Mesenchymal stem cell (in vitro differentiated cells and primary cell): ENCODE results near the gene OR11L1.

Source experiments
- DNase-seq: peaks from one replicate; pipeline ENCODE4 v3.0.0-alpha.2; 2013
- H2AFZ ChIP-seq: one replicate; pipeline ENCODE4 v1.6.1; 2013; ENCODE audit warnings: low read depth, mild to moderate bottlenecking, control low read depth, inconsistent platforms, low read length, moderate library complexity
- H2AK5ac ChIP-seq: 2 replicates; pipeline ENCODE4 v1.6.1; 2013; ENCODE audit warnings: low read length, moderate library complexity, mild to moderate bottlenecking, inconsistent platforms; ENCODE audit not compliant: severe bottlenecking
- H2BK120ac ChIP-seq: one replicate; pipeline ENCODE4 v1.6.1; 2013; ENCODE audit warnings: low read depth, mild to moderate bottlenecking, inconsistent platforms, low read length, moderate library complexity
- H2BK12ac ChIP-seq, 2 experiments: one replicate each; pipeline ENCODE4 v1.6.1; 2013; ENCODE audit warnings: inconsistent platforms in 2 of 2, low read length in 2 of 2, mild to moderate bottlenecking in 2 of 2, moderate library complexity in 2 of 2, control low read depth in 1 of 2
- H2BK15ac ChIP-seq: one replicate; pipeline ENCODE4 v1.6.1; 2013; ENCODE audit warnings: mild to moderate bottlenecking, low read depth, inconsistent platforms; ENCODE audit not compliant: poor library complexity, severe bottlenecking
- H2BK5ac ChIP-seq: 2 replicates; pipeline ENCODE4 v1.6.1; 2013; ENCODE audit warnings: low read depth, mild to moderate bottlenecking, low read length, control low read depth, inconsistent platforms; ENCODE audit not compliant: poor library complexity, severe bottlenecking
- H3K14ac ChIP-seq, 2 experiments: one replicate each; pipeline ENCODE4 v1.6.1; 2013; ENCODE audit warnings: inconsistent platforms in 2 of 2, low read length in 2 of 2, control low read depth in 1 of 2, mild to moderate bottlenecking in 1 of 2, moderate library complexity in 1 of 2
- H3K18ac ChIP-seq, 2 experiments: one replicate each; pipeline ENCODE4 v1.6.1; 2013; ENCODE audit warnings: inconsistent platforms in 2 of 2, low read length in 2 of 2, control low read depth in 1 of 2, low read depth in 1 of 2, mild to moderate bottlenecking in 1 of 2
- H3K23ac ChIP-seq, 2 experiments: one replicate each; pipeline ENCODE4 v1.6.1; 2013; ENCODE audit warnings: inconsistent platforms in 2 of 2, low read length in 2 of 2, mild to moderate bottlenecking in 2 of 2, moderate library complexity in 2 of 2, control low read depth in 1 of 2
- H3K27ac ChIP-seq: 2 replicates; pipeline ENCODE4 v1.5.1; 2013; ENCODE audit warnings: mild to moderate bottlenecking, moderate library complexity, low read length, control low read depth, inconsistent platforms; ENCODE audit not compliant: poor library complexity, severe bottlenecking
- H3K27me3 ChIP-seq, 2 experiments: 2 replicates each; pipeline versions ENCODE4 v1.6.1 to v1.7.0; 2013; ENCODE audit warnings: low read length in 2 of 2, mild to moderate bottlenecking in 2 of 2, moderate library complexity in 2 of 2, control low read depth in 1 of 2, inconsistent platforms in 1 of 2; ENCODE audit not compliant: control insufficient read depth in 1 of 2, insufficient read depth in 1 of 2
- H3K36me3 ChIP-seq, 2 experiments: 2 replicates each; pipeline versions ENCODE4 v1.6.1 to v1.7.0; 2013; ENCODE audit warnings: low read length in 2 of 2, control low read depth in 1 of 2, inconsistent platforms in 1 of 2, low read depth in 1 of 2, mild to moderate bottlenecking in 1 of 2; ENCODE audit not compliant: insufficient read depth in 2 of 2, control insufficient read depth in 1 of 2
- H3K4ac ChIP-seq, 2 experiments: one replicate each; pipeline ENCODE4 v1.6.1; 2013; ENCODE audit warnings: inconsistent platforms in 2 of 2, low read length in 2 of 2, mild to moderate bottlenecking in 2 of 2, moderate library complexity in 2 of 2, control low read depth in 1 of 2, low read depth in 1 of 2
- H3K4me1 ChIP-seq: 2 replicates; pipeline ENCODE4 v1.6.1; 2013; ENCODE audit warnings: low read depth, low read length, control low read depth; ENCODE audit not compliant: control insufficient read depth, insufficient read depth
- H3K4me2 ChIP-seq: 2 replicates; pipeline ENCODE4 v1.6.1; 2013; ENCODE audit warnings: low read length, mild to moderate bottlenecking, inconsistent platforms; ENCODE audit not compliant: poor library complexity, severe bottlenecking
- H3K4me3 ChIP-seq, 2 experiments: 2 replicates each; pipeline versions ENCODE4 v1.5.1 to v1.7.0; 2013; ENCODE audit warnings: low read length in 2 of 2, mild to moderate bottlenecking in 2 of 2, control low read depth in 1 of 2, low read depth in 1 of 2; ENCODE audit not compliant: insufficient read depth in 1 of 2
- H3K79me1 ChIP-seq: replicated peaks from 2 replicates; pipeline ENCODE4 v1.6.1; 2013; ENCODE audit warnings: mild to moderate bottlenecking, control low read depth, low read length, inconsistent platforms; ENCODE audit not compliant: poor library complexity, severe bottlenecking
- H3K9ac ChIP-seq: 2 replicates; pipeline ENCODE4 v1.7.0; 2013; ENCODE audit warnings: mild to moderate bottlenecking, low read length, moderate library complexity
- H3K9me3 ChIP-seq: 2 replicates; pipeline ENCODE4 v1.7.0; 2013; ENCODE audit warnings: mild to moderate bottlenecking, low read length; ENCODE audit not compliant: control insufficient read depth
- H4K8ac ChIP-seq: one replicate; pipeline ENCODE4 v1.6.1; 2013; ENCODE audit warnings: inconsistent platforms, mild to moderate bottlenecking, low read length, moderate library complexity
- H4K91ac ChIP-seq: one replicate; pipeline ENCODE4 v1.6.1; 2013; ENCODE audit warnings: mild to moderate bottlenecking, low read length, inconsistent platforms
- WGBS: methylation state at CpG from one replicate; pipeline ENCODE4 v1.1.7; 2013; ENCODE audit warnings: mixed read lengths; 5-methylcytosine and 5-hydroxymethylcytosine counted together

Gene OR11L1

DNA sequence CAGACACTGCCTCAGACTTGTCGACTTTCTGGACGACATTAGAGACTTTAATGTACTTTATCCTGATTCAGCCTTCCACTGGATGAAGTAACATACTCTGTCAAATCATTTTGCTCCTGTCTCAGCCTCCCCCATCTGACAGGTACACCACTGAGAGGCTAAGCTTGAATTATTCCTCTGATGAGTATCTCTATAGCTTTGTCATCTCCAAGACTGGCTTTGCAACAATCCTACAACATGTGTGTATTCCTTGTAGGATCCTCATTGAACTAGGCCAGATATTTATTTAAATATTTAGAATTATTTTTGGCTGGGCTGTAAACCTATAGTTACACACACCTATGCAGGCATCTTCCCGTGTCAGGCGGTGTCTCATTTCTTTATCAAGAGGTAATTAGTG lies 14.2 kb upstream of the OR11L1 start:
- no peak overlapping the region for H3K4ac ChIP-seq

DNA sequence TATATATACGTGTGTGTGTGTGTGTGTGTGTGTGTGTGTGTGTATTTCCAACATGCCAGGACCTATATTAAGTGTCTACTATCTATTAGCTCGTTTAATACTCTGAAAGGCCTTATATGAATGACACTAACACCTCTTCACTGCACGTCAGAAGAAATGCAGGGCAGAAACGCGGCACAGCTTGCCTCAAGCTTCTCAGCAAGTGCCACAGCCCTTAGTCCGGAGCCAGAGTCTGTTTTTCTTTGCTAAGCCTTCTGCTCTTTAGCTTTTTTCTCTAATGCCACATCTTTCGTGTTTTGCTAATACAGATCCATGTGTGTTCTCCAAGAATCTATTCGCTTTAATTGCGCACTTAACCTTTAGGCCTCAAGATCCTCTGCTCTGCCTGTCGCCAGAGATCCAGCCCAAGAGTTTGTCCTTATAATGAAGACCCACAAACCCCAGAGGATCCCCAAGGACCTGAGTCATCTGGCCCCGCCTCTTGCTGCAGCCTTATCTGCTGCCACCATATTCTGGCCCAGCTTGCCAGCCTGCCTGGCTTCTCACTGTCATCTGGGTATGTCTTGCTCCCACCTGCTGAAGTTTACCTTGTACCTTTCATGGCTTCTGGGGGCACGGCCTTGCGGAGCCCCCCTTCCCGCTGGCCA lies 13.3 kb upstream of the OR11L1 start:
- Histone ChIP-seq H3K18ac (no peak overlapping the region), H2BK12ac (no peak overlapping the region), H2BK15ac (no peak overlapping the region), H3K4me2 (no peak overlapping the region), H3K27me3 (no peaks in the 10 kb centered on the region), H3K23ac (no peak overlapping the region), H4K8ac (no peak overlapping the region), H3K4me3 (no peak overlapping the region), H2BK120ac (no peak overlapping the region), H3K4me1 (peaks cover 12% of the 10 kb centered on the region), H3K4ac (no peak overlapping the region), H2BK5ac (no peak overlapping the region), H3K9me3 (peaks cover 4% of the 10 kb centered on the region), H3K9ac (no peak overlapping the region), H2AK5ac (no peak overlapping the region), H3K79me1 (peaks cover 2% of the 10 kb centered on the region), H4K91ac (no peak overlapping the region), H3K27ac (no peak overlapping the region), H3K36me3 (no peaks in the 10 kb centered on the region), H2AFZ (no peak overlapping the region), H3K14ac (no peak overlapping the region)
- whole genome bisulfite sequencing: 76% methylated on average over 13 of the region's 14 CpGs
- no peak for DNase-seq

More for the DNA sequence above, 14.2 kb upstream of the OR11L1 start:
- H4K91ac ChIP-seq: no peak overlapping the region
- no peak for DNase-seq
- H3K27ac ChIP-seq: no peak overlapping the region
- H3K9me3 ChIP-seq: peaks cover 4% of the 10 kb centered on the region
- H3K23ac ChIP-seq: no peak overlapping the region
- no peak overlapping the region for H3K4me3 ChIP-seq
- peaks cover 2% of the 10 kb centered on the region for H3K79me1 ChIP-seq
- H3K36me3 ChIP-seq: no peaks in the 10 kb centered on the region
- H2AK5ac ChIP-seq: no peak overlapping the region
- peaks cover 12% of the 10 kb centered on the region for H3K4me1 ChIP-seq
- no peak overlapping the region for H3K4me2 ChIP-seq
- H2BK12ac ChIP-seq: no peak overlapping the region
- no peak overlapping the region for H3K14ac ChIP-seq
- H2BK5ac ChIP-seq: no peak overlapping the region
- no peak overlapping the region for H2BK120ac ChIP-seq
- no peaks in the 10 kb centered on the region for H3K27me3 ChIP-seq
- no peak overlapping the region for H4K8ac ChIP-seq
- H2AFZ ChIP-seq: no peak overlapping the region
- H3K9ac ChIP-seq: no peak overlapping the region
- H2BK15ac ChIP-seq: no peak overlapping the region
- no peak overlapping the region for H3K18ac ChIP-seq
- WGBS: 85% methylated on average over 4 of the region's 4 CpGs

DNA sequence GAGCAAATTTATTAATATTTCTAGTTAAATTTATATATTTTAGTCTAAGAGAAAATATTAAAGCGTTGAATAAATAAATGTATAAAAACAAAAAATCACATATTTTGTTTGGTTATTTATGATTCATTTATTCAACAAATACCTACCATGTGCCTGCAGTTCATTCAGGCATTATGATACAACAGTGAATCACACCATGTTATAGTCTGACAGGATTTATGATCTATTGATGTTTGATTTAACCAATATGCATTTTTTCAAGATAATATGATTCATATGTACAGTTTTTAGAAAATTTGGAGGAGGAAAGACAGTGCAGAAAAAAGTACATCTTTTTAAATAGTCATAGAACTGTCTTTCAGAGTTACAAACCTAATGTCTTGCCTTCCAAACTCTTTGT lies 7.9 kb upstream of the OR11L1 start:
- DNase-seq: no peak
- no CpG with 5 or more reads among the region's 1 CpG for WGBS
- H3K4me1 ChIP-seq: no peaks in the 10 kb centered on the region

DNA sequence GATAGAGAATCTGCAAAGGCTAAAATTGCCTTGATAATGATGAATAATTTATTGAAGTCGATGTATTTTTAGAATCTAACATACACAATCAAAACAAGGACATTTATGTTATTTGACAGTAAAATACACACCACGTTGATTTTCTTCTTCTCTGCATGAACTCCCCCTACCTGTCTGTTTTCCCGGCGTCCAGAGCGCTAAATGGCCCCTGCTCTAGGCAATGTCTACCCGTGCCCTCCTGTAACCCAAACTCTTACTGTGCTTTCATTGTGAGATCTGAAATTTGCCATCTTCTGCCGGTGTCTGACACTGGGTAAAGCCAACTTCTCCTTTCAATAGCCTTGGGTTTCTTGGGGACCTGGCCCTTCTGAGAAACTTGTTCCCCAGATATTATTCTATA lies 6.7 kb upstream of the OR11L1 start:
- H4K8ac ChIP-seq: no peak overlapping the region
- peaks cover 14% of the 10 kb centered on the region for H3K9me3 ChIP-seq
- H2AK5ac ChIP-seq: no peak overlapping the region
- no peaks in the 10 kb centered on the region for H3K27me3 ChIP-seq
- H3K36me3 ChIP-seq: no peaks in the 10 kb centered on the region
- H3K18ac ChIP-seq: no peak overlapping the region
- H3K4me1 ChIP-seq: no peaks in the 10 kb centered on the region
- no peak overlapping the region for H3K4ac ChIP-seq
- H3K14ac ChIP-seq: no peak overlapping the region
- H3K9ac ChIP-seq: no peak overlapping the region
- DNase-seq: no peak
- no peak overlapping the region for H2BK12ac ChIP-seq
- H4K91ac ChIP-seq: no peak overlapping the region
- no peak overlapping the region for H3K23ac ChIP-seq
- H3K4me3 ChIP-seq: no peak overlapping the region
- no peak overlapping the region for H3K4me2 ChIP-seq
- H3K79me1 ChIP-seq: no peaks in the 10 kb centered on the region
- H2BK15ac ChIP-seq: no peak overlapping the region
- no peak overlapping the region for H3K27ac ChIP-seq
- no peak overlapping the region for H2BK5ac ChIP-seq
- no peak overlapping the region for H2AFZ ChIP-seq
- WGBS: 84% methylated on average over 7 of the region's 7 CpGs
- H2BK120ac ChIP-seq: no peak overlapping the region

More for the DNA sequence above, 7.9 kb upstream of the OR11L1 start:
- no peak overlapping the region for H3K27ac ChIP-seq
- no peak overlapping the region for H2AFZ ChIP-seq
- H2BK12ac ChIP-seq: no peak overlapping the region
- no peak overlapping the region for H3K4me2 ChIP-seq
- no peak overlapping the region for H3K4ac ChIP-seq
- no peak overlapping the region for H2BK5ac ChIP-seq
- no peaks in the 10 kb centered on the region for H3K27me3 ChIP-seq
- H3K9ac ChIP-seq: no peak overlapping the region
- peaks cover 14% of the 10 kb centered on the region for H3K9me3 ChIP-seq
- no peak overlapping the region for H2BK15ac ChIP-seq
- H2BK120ac ChIP-seq: no peak overlapping the region
- H3K14ac ChIP-seq: no peak overlapping the region
- no peak overlapping the region for H3K18ac ChIP-seq
- no peak overlapping the region for H3K4me3 ChIP-seq
- no peaks in the 10 kb centered on the region for H3K79me1 ChIP-seq
- H3K23ac ChIP-seq: no peak overlapping the region
- H2AK5ac ChIP-seq: no peak overlapping the region
- no peaks in the 10 kb centered on the region for H3K36me3 ChIP-seq
- no peak overlapping the region for H4K91ac ChIP-seq
- no peak overlapping the region for H4K8ac ChIP-seq
